ENCODE data around the gene SP2.

The SP2 gene

GRCh38 chr17:47871048-47871447 lies 25.0 kb upstream of the SP2 start:
- DNase-seq: no peak

- DNase-seq: no peak
Observed at GRCh38 chr17:47872019-47872650, 23.9 kb upstream of the SP2 start.

DNA sequence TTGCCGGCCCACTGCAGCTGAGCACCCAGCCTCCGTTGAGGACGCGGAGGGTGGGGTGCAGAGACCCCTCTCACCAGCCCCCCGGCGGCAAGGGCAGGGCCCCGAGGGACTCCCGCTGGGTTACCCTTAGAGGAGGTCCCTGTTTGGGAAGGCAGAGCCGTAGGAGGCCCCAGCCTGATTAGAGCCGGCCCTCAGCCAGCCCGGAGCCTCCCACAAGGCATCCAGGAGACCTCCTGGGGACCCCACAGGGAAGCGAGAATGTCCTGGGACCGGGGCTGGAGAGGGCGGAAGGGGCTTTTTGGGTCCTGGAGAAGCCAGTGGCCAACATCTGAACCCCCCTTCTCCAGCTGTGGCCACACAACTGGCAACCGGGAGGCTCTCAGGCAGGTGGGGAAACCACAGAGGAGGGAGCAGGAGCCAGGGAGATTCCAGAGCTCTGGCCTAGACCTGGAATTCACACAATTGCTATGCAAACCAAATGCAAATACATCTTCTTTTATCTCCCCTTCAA lies 23.3 kb upstream of the SP2 start:
- DNase-seq: no peak

- DNase-seq: no peak
Observed at GRCh38 chr17:47873200-47874090, 22.6 kb upstream of the SP2 start.

DNA sequence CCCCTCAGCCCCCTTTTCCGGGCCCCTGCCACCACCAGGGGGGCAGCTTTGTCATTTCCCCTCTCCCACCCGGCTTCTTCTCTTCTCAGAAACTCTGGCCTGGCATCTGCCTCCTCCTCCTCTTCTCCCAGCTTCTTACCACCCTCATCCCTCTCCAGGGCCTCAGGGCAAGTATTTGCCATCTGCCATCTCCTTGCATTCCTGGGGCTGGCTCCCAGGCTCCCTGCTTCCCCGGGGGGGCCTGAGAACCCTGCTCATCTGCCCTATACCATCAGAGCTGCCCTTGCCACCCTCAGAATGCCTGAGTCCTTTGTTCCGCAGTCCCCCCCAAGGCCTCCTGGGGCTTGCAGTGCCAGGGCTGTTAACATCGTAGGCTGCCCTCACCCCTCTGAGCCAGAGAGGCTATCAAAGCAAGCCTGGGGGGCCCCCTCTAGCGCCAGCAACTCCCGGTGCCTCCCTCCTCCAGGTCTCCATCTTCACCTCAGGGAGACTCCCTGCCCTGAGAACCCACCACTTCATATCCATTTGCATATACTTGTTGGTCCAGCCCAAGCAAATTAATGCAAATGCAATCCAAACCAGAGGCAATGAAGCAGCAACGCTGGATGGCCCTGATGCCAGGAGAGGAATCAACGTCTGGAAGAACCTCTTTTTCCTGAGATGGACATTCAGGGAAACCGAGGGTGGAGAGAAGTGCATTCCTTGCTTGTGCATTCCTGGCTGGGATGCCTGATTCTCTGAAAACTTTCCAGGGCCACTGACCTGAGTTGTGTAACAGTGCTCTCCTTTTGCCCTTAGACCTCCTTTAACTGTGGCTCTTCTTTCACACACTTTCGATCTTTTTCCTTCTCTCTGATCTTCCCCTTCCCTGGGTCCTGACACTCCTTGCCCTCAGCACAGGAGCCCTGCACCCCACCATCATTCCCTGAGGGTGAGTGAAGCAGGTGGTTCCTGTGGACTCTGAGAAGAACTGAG lies 20.7 kb upstream of the SP2 start:
- DNase-seq: no peak

- no peak for DNase-seq
Observed at GRCh38 chr17:47877368-47878034, 18.5 kb upstream of the SP2 start.

GRCh38 chr17:47878203-47879027 lies 17.6 kb upstream of the SP2 start:
- no peak for DNase-seq

- peak in 1 of 2 experiments; percentile 11 for DNase-seq
Observed at GRCh38 chr17:47879028-47879585, 16.9 kb upstream of the SP2 start.

GRCh38 chr17:47879776-47880454 lies 16.1 kb upstream of the SP2 start:
- DNase-seq: no peak

- no peak for DNase-seq
Observed at GRCh38 chr17:47882247-47882646, 13.8 kb upstream of the SP2 start.

- DNase-seq: no peak
Observed at GRCh38 chr17:47882695-47883588, 13.1 kb upstream of the SP2 start.

GRCh38 chr17:47883589-47884426 lies 12.2 kb upstream of the SP2 start:
- no peak for DNase-seq

- DNase-seq: no peak
Observed at GRCh38 chr17:47884427-47884740, 11.7 kb upstream of the SP2 start.

- no peak for DNase-seq
Observed at GRCh38 chr17:47884905-47885730, 10.9 kb upstream of the SP2 start.

- DNase-seq: no peak
Observed at GRCh38 chr17:47888293-47888692, 7.7 kb upstream of the SP2 start.

DNA sequence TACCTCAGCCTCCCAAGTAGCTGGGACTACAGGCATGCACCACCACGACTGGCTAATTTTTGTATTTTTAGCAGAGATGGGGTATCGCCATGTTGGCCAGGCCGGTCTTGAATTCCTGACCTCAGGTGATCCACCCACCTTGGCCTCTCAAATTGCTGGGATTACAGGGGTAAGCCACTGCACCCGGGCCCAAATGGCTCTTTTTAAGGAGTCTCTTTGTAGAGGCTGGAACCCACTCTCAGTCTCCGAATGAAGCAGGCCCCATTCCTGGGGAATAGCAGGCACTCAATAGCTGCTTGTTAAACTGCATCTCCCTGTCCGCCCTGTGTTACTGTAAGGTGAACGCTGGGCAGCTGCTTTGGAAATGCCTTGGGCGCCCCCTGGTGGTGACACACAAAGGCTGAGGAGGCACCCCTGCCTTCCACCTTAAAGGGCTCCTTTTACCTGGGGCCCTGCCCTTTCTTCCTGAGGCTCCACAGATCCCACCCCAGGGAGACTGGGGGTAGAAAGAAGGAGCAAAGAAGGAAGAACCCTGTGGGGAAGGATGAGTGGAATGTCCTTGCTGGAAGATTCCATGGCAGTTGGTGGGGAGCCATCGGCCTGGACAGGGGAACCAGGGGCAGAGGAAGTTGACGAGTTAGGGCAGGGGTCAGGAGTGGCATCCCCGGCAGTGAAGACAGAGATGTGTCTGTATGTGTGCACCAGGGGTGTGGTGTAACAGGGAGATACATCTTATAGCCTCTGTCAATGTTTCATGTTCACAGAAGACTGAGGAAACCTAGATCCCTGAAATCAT lies 6.1 kb upstream of the SP2 start:
- peak; percentile 84 to 86 for DNase-seq

All from AML-193 (cell line).